ENCODE results near the gene PLRG1. TPM values are rescaled to one million over a fixed set of nuclear protein-coding genes. Genes with fewer than 3 reads are reported as not detected.
A peak's percentile ranks its signal among the peaks of the same experiment; 100 is the strongest.

The PLRG1 gene
- total and polyA plus RNA-seq, 2 experiments from 2014 or later: 72.0 to 84.8 TPM

- H4K20me1 ChIP-seq (ENCODE audit: insufficient read depth): no peaks in the 10 kb centered on the region
- no peaks in the 10 kb centered on the region for H3K36me3 ChIP-seq (ENCODE audit: low read depth)
- no peak for TF ChIP-seq EZH2phosphoT487 (IDR thresholded peaks at IDR 0.05; ENCODE audit: insufficient read depth, low read depth)
- TF ChIP-seq EZH2 (IDR thresholded peaks at IDR 0.05; ENCODE audit: insufficient read depth, poor library complexity, severe bottlenecking): no peak
- no peaks in the 10 kb centered on the region for H3K27me3 ChIP-seq (replicated peaks; ENCODE audit: insufficient read depth)
- H2AFZ ChIP-seq: no peak overlapping the region
- no peak overlapping the region for H3K4me3 ChIP-seq
- in situ Hi-C loops (cut with MboI): loop anchor here (10.0 to 25.0 kb wide), 2 partner anchors 216 to 803 kb away; no protein-coding TSS in a partner anchor
- DNase-seq: no peak
- no peak overlapping the region for H3K4me2 ChIP-seq (ENCODE audit: unreplicated experiment)
- H3K9me3 ChIP-seq (ENCODE audit: low read depth): no peaks in the 10 kb centered on the region
- no peak overlapping the region for H3K27ac ChIP-seq
- H3F3A ChIP-seq (ENCODE audit: insufficient read depth): no peaks in the 10 kb centered on the region
- no peak overlapping the region for H3K9ac ChIP-seq
- 18 to 25% methylated on average over 1 of the region's 1 CpG for WGBS, 2 experiments (ENCODE audit: low coverage in 1 of 2, low lambda C conversion rate in 2 of 2, missing lambda C conversion rate in 2 of 2)
- no peaks in the 10 kb centered on the region for H3K79me2 ChIP-seq (ENCODE audit: insufficient read depth)
- H3K9me2 ChIP-seq (ENCODE audit: insufficient read depth): no peaks in the 10 kb centered on the region
- 0 out of 2 replicates have a peak, but pooled peaks cover 13% of the 10 kb centered on the region for H3K4me1 ChIP-seq (ENCODE audit: insufficient read depth)
Observed at GRCh38 chr4:154559141-154559493, 8.9 kb upstream of the PLRG1 start.

GRCh38 chr4:154551872-154552686 is 1.9 kb upstream of the PLRG1 start:
- peak overlapping the region; percentile 6; the same call in 1 of the 2 replicates for H2AFZ ChIP-seq
- peaks cover 10% of the 10 kb centered on the region for H3K4me1 ChIP-seq (ENCODE audit: insufficient read depth)

GRCh38 chr4:154545689-154546088 is 4.5 kb downstream of the PLRG1 start:
- H2AFZ ChIP-seq: no peak overlapping the region
- H3K27me3 ChIP-seq (replicated peaks; ENCODE audit: insufficient read depth): no peaks in the 10 kb centered on the region
- H3K4me3 ChIP-seq: no peak overlapping the region
- no peak overlapping the region for H3K27ac ChIP-seq
- H3K79me2 ChIP-seq (ENCODE audit: insufficient read depth): peaks cover 52% of the 10 kb centered on the region
- DNase-seq: no peak
- H3K9me2 ChIP-seq (ENCODE audit: insufficient read depth): no peaks in the 10 kb centered on the region
- H3K36me3 ChIP-seq (ENCODE audit: low read depth): peaks cover 67% of the 10 kb centered on the region
- in situ Hi-C loops (cut with MboI): no loop called here
- no peaks in the 10 kb centered on the region for H3K9me3 ChIP-seq (ENCODE audit: low read depth)
- peaks cover 10% of the 10 kb centered on the region for H3K4me1 ChIP-seq (ENCODE audit: insufficient read depth)
- 93% methylated on average over 4 of the region's 4 CpGs for WGBS, 2 experiments (ENCODE audit: low coverage in 1 of 2, low lambda C conversion rate in 2 of 2, missing lambda C conversion rate in 2 of 2)
- no peaks in the 10 kb centered on the region for H3F3A ChIP-seq (ENCODE audit: insufficient read depth)
- TF ChIP-seq EZH2phosphoT487 (IDR thresholded peaks at IDR 0.05; ENCODE audit: insufficient read depth, low read depth) (no peak), EZH2 (IDR thresholded peaks at IDR 0.05; ENCODE audit: insufficient read depth, poor library complexity, severe bottlenecking) (no peak)
- no peak overlapping the region for H3K9ac ChIP-seq
- peaks cover 4% of the 10 kb centered on the region; the same call in 1 of the 2 replicates for H4K20me1 ChIP-seq (ENCODE audit: insufficient read depth)
- H3K4me2 ChIP-seq (ENCODE audit: unreplicated experiment): no peak overlapping the region

More at GRCh38 chr4:154551872-154552686, 1.9 kb upstream of the PLRG1 start:
- peaks cover 31% of the 10 kb centered on the region for H3K79me2 ChIP-seq (ENCODE audit: insufficient read depth)
- no peaks in the 10 kb centered on the region for H3K27me3 ChIP-seq (replicated peaks; ENCODE audit: insufficient read depth)
- H3K9me3 ChIP-seq (ENCODE audit: low read depth): no peaks in the 10 kb centered on the region
- peaks cover 4% of the 10 kb centered on the region; the same call in 1 of the 2 replicates for H4K20me1 ChIP-seq (ENCODE audit: insufficient read depth)
- no peak overlapping the region for H3K4me2 ChIP-seq (ENCODE audit: unreplicated experiment)
- H3K9me2 ChIP-seq (ENCODE audit: insufficient read depth): no peaks in the 10 kb centered on the region
- in situ Hi-C loops (cut with MboI): loop anchor here (10.0 to 25.0 kb wide), 2 partner anchors 223 to 810 kb away; no protein-coding TSS in a partner anchor
- H3K9ac ChIP-seq: no peak overlapping the region
- no peaks in the 10 kb centered on the region for H3F3A ChIP-seq (ENCODE audit: insufficient read depth)
- WGBS, 2 experiments (ENCODE audit: low coverage in 1 of 2, low lambda C conversion rate in 2 of 2, missing lambda C conversion rate in 2 of 2): 30 to 32% methylated on average over 6 of the region's 6 CpGs
- peaks cover 5% of the 10 kb centered on the region for H3K36me3 ChIP-seq (ENCODE audit: low read depth)
- H3K4me3 ChIP-seq: no peak overlapping the region
- no peak overlapping the region for H3K27ac ChIP-seq
- DNase-seq: peak; percentile 89
- TF ChIP-seq EZH2phosphoT487 (IDR thresholded peaks at IDR 0.05; ENCODE audit: insufficient read depth, low read depth) (no peak), EZH2 (IDR thresholded peaks at IDR 0.05; ENCODE audit: insufficient read depth, poor library complexity, severe bottlenecking) (no peak)

- Histone ChIP-seq H2AFZ (no peak overlapping the region), H3K9me3 (ENCODE audit: low read depth) (no peaks in the 10 kb centered on the region), H3K36me3 (ENCODE audit: low read depth) (peaks cover 98% of the 10 kb centered on the region), H3K9ac (no peak overlapping the region), H3K27me3 (replicated peaks; ENCODE audit: insufficient read depth) (no peaks in the 10 kb centered on the region), H3K27ac (no peak overlapping the region), H3K4me1 (ENCODE audit: insufficient read depth) (no peaks in the 10 kb centered on the region), H3K4me3 (no peak overlapping the region), H3F3A (ENCODE audit: insufficient read depth) (no peaks in the 10 kb centered on the region), H3K4me2 (ENCODE audit: unreplicated experiment) (no peak overlapping the region), H3K9me2 (ENCODE audit: insufficient read depth) (no peaks in the 10 kb centered on the region), H4K20me1 (ENCODE audit: insufficient read depth) (no peaks in the 10 kb centered on the region), H3K79me2 (ENCODE audit: insufficient read depth) (peaks cover 23% of the 10 kb centered on the region)
- 94 to 98% methylated on average over 4 of the region's 4 CpGs for WGBS, 2 experiments (ENCODE audit: low coverage in 1 of 2, low lambda C conversion rate in 2 of 2, missing lambda C conversion rate in 2 of 2)
- no peak for DNase-seq
- in situ Hi-C loops (cut with MboI): no loop called here
- TF ChIP-seq EZH2 (IDR thresholded peaks at IDR 0.05; ENCODE audit: insufficient read depth, poor library complexity, severe bottlenecking) (no peak), EZH2phosphoT487 (IDR thresholded peaks at IDR 0.05; ENCODE audit: insufficient read depth, low read depth) (no peak)
Observed at GRCh38 chr4:154542271-154542879, 7.8 kb downstream of the PLRG1 start.
